Fibroblast of lung (primary cell): ENCODE measurements around the gene ANKRD40CL. TPM values are rescaled to one million over a fixed set of nuclear protein-coding genes. Genes with fewer than 3 reads are reported as not detected.

Source experiments
- DNase-seq, 2 donors: peaks; one replicate each; pipeline versions ENCODE4 v3.0.0 to v3.0.0-alpha.2; 2010; ENCODE audit warnings: low read depth in 2 of 2
- H2AFZ ChIP-seq: 2 replicates; pipeline ENCODE4 v1.5.1; 2012; ENCODE audit warnings: low read length, control low read depth, inconsistent platforms
- H3K27ac ChIP-seq: 2 replicates; pipeline ENCODE4 v1.5.1; 2011; ENCODE audit warnings: low read length, control low read depth; ENCODE audit not compliant: insufficient read depth
- H3K27me3 ChIP-seq: 2 replicates; pipeline ENCODE4 v1.5.1; 2011; ENCODE audit warnings: mild to moderate bottlenecking, low read length; ENCODE audit not compliant: control insufficient read depth, insufficient read depth
- H3K36me3 ChIP-seq: 2 replicates; pipeline ENCODE4 v1.5.1; 2011; ENCODE audit warnings: low read length; ENCODE audit not compliant: control insufficient read depth, insufficient read depth
- H3K4me1 ChIP-seq: 2 replicates; pipeline ENCODE4 v1.5.1; 2011; ENCODE audit warnings: low read length; ENCODE audit not compliant: control insufficient read depth, insufficient read depth; ENCODE audit errors: extremely low read depth
- H3K4me2 ChIP-seq: 2 replicates; pipeline ENCODE4 v1.5.1; 2011; ENCODE audit warnings: low read length, control low read depth; ENCODE audit not compliant: insufficient read depth; ENCODE audit errors: extremely low read depth
- H3K4me3 ChIP-seq, 4 experiments: fragments of 200-600 bp in 1 of 4; sonication (generic) in 1 of 4; replicated peaks in 1 of 4; 2 replicates each; pipeline ENCODE4 v1.5.1; 2011 to 2016; ENCODE audit warnings: low read length in 4 of 4, low read depth in 3 of 4, mild to moderate bottlenecking in 3 of 4, control low read depth in 2 of 4, inconsistent platforms in 1 of 4, mixed read lengths in 1 of 4; ENCODE audit not compliant: insufficient read depth in 1 of 4; ENCODE audit errors: control extremely low read depth in 1 of 4
- H3K79me2 ChIP-seq: 2 replicates; pipeline ENCODE4 v1.5.1; 2012; ENCODE audit warnings: mild to moderate bottlenecking, low read length, inconsistent platforms; ENCODE audit not compliant: control insufficient read depth, insufficient read depth
- H3K9ac ChIP-seq: 2 replicates; pipeline ENCODE4 v1.5.1; 2011; ENCODE audit warnings: mild to moderate bottlenecking, low read length, control low read depth; ENCODE audit not compliant: insufficient read depth
- H3K9me3 ChIP-seq: 2 replicates; pipeline ENCODE4 v1.5.1; 2012; ENCODE audit warnings: low read depth, low read length; ENCODE audit not compliant: control insufficient read depth, insufficient read depth
- H4K20me1 ChIP-seq: 2 replicates; pipeline ENCODE4 v1.5.1; 2011; ENCODE audit warnings: low read length; ENCODE audit not compliant: control insufficient read depth, insufficient read depth; ENCODE audit errors: extremely low read depth
- CTCF ChIP-seq, 2 donors: IDR thresholded peaks in 1 of 2; conservative IDR thresholded peaks in 1 of 2; 1 replicate in 1 of 2; 2 replicates in 1 of 2; pipeline ENCODE4 v1.5.1; 2011 to 2012; ENCODE audit warnings: low read length in 2 of 2, control low read depth in 1 of 2, inconsistent platforms in 1 of 2, low read depth in 1 of 2, mild to moderate bottlenecking in 1 of 2
- EZH2 ChIP-seq: IDR thresholded peaks from 2 replicates; pipeline ENCODE4 v1.5.1; 2012; ENCODE audit warnings: low read length, control low read depth, mild to moderate bottlenecking; ENCODE audit errors: missing control alignments
- polyA minus RNA-seq: library from RNA; depleted of rRNA, polyadenylated mRNA; stranded (reverse); fragments of >200 nt; gene quantifications from 2 replicates; pipeline ENCODE4 v1.2.3, GENCODE V29; 2011; ENCODE audit warnings: low replicate concordance
- polyA plus RNA-seq, 2 donors: library from polyadenylated mRNA; depleted of rRNA in 1 of 2; stranded (reverse) in 1 of 2; unstranded in 1 of 2; fragments of >200 nt; gene quantifications; 2 replicates each; pipeline ENCODE4 v1.2.1, GENCODE V29; 2011 to 2012; ENCODE audit warnings: missing spikeins in 1 of 2
- total RNA-seq: library from RNA; depleted of rRNA; stranded (reverse); fragments of >200 nt; gene quantifications from 2 replicates; pipeline ENCODE4 v1.2.1, GENCODE V29; 2014

The ANKRD40CL gene
- total RNA-seq = under 0.01 TPM in 1 of 2 replicates, not detected in the other
- polyA plus RNA-seq = not detected in 2 replicates
- polyA plus RNA-seq (2012) = not detected in 2 replicates
- not detected in 2 replicates for polyA minus RNA-seq

GRCh38 chr17:50767446-50767845 is at the start of gene ANKRD40CL:
Gene ANKRD40CL (minus strand): TSS chr17:50767518. CDS start chr17:50766913, 605 bp downstream.
- H3K4me1 ChIP-seq = no peaks in the 10 kb centered on the region
- no peak for DNase-seq
- no peak within 1 kb of the TSS for H3K4me3 ChIP-seq
- H3K79me2 ChIP-seq = no peaks in the 10 kb centered on the region
- H3K4me2 ChIP-seq = no peak within 1 kb of the TSS
- H3K9me3 ChIP-seq = no peaks in the 10 kb centered on the region
- H3K9ac ChIP-seq = no peak within 1 kb of the TSS
- H2AFZ ChIP-seq = no peak within 1 kb of the TSS
- no peaks in the 10 kb centered on the region for H3K27me3 ChIP-seq
- no peaks in the 10 kb centered on the region for H3K36me3 ChIP-seq
- no peak for TF ChIP-seq CTCF (conservative IDR thresholded peaks at IDR 0.05 in 1 of 2, IDR thresholded peaks at IDR 0.05 in 1 of 2; ENCODE audit: low read depth in 1 of 2, low read length in 2 of 2)
- no peak for TF ChIP-seq EZH2
- no peak within 1 kb of the TSS for H3K27ac ChIP-seq
- H4K20me1 ChIP-seq = no peaks in the 10 kb centered on the region

DNA sequence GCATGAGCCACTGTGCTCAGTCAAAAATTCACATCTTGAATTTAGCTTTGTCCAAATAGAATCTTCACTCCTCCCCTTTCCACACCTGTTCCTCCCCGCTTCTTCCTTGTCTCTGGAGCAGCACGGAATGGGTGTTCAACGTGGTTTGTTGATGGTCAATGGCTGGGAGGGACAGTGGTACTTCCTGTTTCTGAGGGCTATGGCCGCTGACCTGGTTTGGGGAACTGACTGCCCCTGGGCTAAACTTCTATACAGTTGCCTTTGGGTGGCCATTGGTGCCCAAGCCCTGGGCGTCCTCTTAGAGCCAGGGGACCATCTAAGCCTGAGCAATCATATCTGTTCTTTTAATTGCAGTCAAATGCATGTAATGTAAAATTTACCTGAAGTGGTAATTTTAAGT is 49.0 kb upstream of the ANKRD40CL start:
- Histone ChIP-seq H4K20me1 (no peaks in the 10 kb centered on the region), H3K4me1 (no peaks in the 10 kb centered on the region), H3K27me3 (peaks cover 10% of the 10 kb centered on the region), H3K36me3 (no peaks in the 10 kb centered on the region), H2AFZ (no peak overlapping the region), H3K27ac (no peak overlapping the region), H3K79me2 (no peaks in the 10 kb centered on the region), H3K4me3 (no peak overlapping the region), H3K9me3 (no peaks in the 10 kb centered on the region), H3K4me2 (no peak overlapping the region), H3K9ac (no peak overlapping the region)
- TF ChIP-seq EZH2 (no peak), CTCF (conservative IDR thresholded peaks at IDR 0.05 in 1 of 2, IDR thresholded peaks at IDR 0.05 in 1 of 2; ENCODE audit: low read depth in 1 of 2, low read length in 2 of 2) (no peak)
- DNase-seq = no peak

GRCh38 chr17:50815400-50815799 is 48.1 kb upstream of the ANKRD40CL start:
- no peak overlapping the region for H3K4me2 ChIP-seq
- no peaks in the 10 kb centered on the region for H4K20me1 ChIP-seq
- no peak for DNase-seq
- H3K4me1 ChIP-seq = no peaks in the 10 kb centered on the region
- peaks cover 10% of the 10 kb centered on the region for H3K27me3 ChIP-seq
- no peaks in the 10 kb centered on the region for H3K79me2 ChIP-seq
- H3K9ac ChIP-seq = no peak overlapping the region
- no peak overlapping the region for H3K4me3 ChIP-seq
- no peak for TF ChIP-seq CTCF (conservative IDR thresholded peaks at IDR 0.05 in 1 of 2, IDR thresholded peaks at IDR 0.05 in 1 of 2; ENCODE audit: low read depth in 1 of 2, low read length in 2 of 2)
- no peak for TF ChIP-seq EZH2
- H3K9me3 ChIP-seq = no peaks in the 10 kb centered on the region
- no peaks in the 10 kb centered on the region for H3K36me3 ChIP-seq
- H2AFZ ChIP-seq = no peak overlapping the region
- no peak overlapping the region for H3K27ac ChIP-seq
